Forelimb muscle (tissue), 1 donor: ENCODE data around the gene BLM. TPM values are rescaled to one million over a fixed set of nuclear protein-coding genes. Genes with fewer than 3 reads are reported as not detected.
"Not testable (repeated sequence)": the region's sequence is repeated elsewhere in the genome, so short reads cannot be mapped to it uniquely, and the experiment has no call there.

Experiments used
- DNase-seq: peaks from one replicate; pipeline ENCODE4 v3.0.0-alpha.2; 2013; ENCODE audit warnings: low read depth
- polyA plus RNA-seq: library from polyadenylated mRNA; unstranded; fragments of 120-200 nt; gene quantifications from one replicate; pipeline ENCODE4 v1.2.1, GENCODE V29; 2013; ENCODE audit not compliant: insufficient read length

The BLM gene
- polyA plus RNA-seq, 1 donor: 4.8 TPM

- not testable (repeated sequence) for DNase-seq
Measured at GRCh38 chr15:90849424-90849823, 132.3 kb downstream of the BLM start.

DNA sequence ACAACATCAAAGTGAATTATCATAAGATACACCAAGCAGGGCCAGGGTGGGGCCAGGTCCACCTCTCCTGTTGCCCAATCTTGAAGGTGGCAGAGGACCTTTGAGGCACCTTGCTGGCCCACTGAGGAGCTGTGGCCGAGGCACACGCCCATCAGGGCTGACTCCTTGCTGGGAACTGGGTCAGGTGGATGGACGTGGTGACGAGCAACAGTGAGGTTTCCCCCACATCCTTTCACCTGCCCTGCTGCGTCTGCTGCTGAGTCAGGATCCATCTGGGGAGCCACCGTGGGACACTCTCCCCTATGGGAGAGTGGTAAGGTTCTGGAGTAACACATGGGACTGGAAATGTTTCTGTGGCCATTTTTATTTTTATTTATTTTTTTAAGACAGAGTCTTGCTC is 134.0 kb downstream of the BLM start:
- DNase-seq: no peak

DNA sequence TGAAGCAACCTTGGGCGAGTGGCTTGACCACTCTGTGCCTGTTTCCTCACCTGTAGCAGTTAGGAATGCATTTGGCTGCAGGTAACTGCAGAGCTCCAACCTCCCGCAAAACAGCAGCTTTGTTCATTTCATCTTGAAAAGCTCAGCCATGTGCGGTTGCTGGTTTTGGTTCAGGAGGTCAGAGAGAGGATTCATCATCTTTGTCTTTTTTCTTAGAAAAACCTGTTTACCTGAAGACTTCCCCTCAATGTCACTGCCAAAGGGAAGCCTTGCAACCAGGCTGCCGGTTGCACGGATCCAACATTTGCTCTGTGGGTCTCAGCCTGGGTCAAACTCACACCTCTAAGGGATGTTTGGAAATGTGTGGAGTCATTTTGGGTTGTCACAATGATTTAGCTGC is 134.8 kb downstream of the BLM start:
- no peak for DNase-seq

DNA sequence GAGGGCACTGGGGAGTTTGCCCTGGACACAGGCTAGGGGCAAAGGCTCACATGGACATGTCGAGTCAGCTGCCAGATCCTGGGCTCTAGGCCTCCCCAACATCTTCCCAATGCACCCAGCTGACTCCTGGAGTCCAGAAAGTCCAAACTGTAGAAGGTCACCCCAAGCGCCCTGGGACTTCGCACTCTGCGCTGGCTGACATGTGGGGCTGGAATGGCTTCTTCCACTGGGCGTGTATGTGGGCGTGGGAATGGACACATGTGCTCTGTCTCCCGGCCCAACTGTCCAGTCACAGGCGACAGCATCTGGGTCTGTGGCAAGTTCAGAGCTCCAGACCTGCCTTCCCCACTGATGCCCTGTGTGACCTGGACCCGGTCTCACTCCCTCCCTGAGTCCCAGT is 138.0 kb downstream of the BLM start:
- no peak for DNase-seq

DNA sequence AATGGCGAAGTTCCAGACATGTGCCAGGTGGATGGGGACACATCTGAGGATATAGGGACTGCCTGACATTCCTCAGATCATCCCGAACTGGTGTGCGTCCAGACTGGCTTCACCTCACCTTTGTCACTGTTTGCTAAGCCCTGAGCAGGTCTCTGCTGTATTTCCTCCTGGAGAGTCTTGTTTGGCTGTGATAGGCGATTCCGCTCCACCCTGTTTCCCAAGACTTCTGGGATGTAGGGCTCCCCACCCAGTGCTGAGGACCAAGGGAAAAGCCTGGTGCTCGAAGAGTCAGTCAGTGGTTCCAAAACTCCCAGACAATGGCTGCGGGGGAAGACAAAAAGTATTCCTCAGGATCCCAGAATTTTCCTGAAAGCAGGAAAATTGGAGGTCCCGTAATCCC is 140.2 kb downstream of the BLM start:
- DNase-seq: no peak

GRCh38 chr15:90857883-90858443 is 140.8 kb downstream of the BLM start:
- DNase-seq: no peak

- DNase-seq: no peak
Measured at GRCh38 chr15:90859234-90860131, 142.3 kb downstream of the BLM start.

- DNase-seq: no peak
Measured at GRCh38 chr15:90860450-90860849, 143.3 kb downstream of the BLM start.

GRCh38 chr15:90860942-90861675 is 144.0 kb downstream of the BLM start:
- DNase-seq: no peak

GRCh38 chr15:90862487-90862886 is 145.3 kb downstream of the BLM start:
- DNase-seq: no peak

- no peak for DNase-seq
Measured at GRCh38 chr15:90862964-90863778, 146.0 kb downstream of the BLM start.

DNA sequence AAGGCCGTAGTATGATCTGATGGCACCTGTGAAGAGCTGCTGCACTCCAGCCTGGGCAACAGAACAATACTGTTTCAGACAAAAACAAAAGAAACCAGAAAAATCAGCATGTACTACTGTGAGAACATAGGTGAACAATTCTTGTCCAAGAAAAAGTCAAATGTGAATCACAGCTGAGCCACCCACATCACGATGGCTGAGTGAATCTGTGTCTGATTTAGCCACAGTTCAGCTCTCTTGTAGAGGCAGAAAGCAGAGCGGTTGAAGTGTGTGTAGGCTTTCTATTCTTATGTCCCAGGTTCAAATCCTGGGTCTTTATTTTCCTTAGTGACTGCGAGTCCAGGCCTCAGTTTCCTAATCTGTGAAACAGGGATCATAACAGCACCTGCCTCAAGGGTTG is 146.8 kb downstream of the BLM start:
- no peak for DNase-seq

DNA sequence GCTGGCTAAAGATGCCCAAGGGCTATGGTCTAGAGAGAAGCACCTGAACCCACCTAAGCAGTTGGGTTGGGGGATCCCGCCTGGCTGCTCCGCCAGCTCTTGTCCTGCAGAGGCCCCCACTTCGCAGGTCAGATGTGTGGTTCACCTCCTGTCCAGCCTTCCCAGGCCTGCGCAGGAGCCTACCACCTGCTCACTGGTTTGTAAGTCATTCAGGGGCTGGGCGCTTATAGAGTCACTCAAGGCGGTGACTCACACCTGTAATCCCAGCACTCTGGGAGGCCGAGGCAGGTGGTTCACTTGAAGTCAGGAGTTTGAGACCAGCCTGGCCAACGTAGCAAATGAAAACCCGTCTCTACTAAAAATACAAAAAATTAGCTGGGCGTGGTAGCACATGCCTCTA is 147.4 kb downstream of the BLM start:
- no peak for DNase-seq

DNA sequence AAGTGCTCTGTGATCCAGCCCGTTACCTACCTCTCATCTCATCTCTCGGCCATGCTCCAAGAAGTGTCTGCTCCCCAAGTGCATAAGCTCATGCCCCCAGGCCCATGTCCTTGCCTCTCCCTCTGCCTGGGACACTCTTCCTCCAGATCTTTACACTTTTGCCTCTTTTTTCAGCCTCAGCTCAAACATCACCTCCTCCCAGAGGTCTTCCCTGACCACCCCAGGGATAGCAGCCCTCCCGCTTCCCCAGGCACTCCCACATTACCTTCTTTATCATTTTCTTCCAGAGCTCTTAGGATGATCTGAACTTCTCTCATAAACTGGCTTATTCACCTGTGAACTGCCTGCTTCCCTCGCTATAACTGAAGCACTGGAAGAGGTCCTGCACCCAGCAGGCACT is 148.6 kb downstream of the BLM start:
- DNase-seq: no peak

Other genes starting within 250 kb of the BLM start
- 21.9 TPM for gene CRTC3, start 187.4 kb upstream of the BLM start, polyA plus RNA-seq
- gene FURIN, start 151.2 kb downstream of the BLM start, polyA plus RNA-seq: 26.7 TPM
- 12.6 TPM for gene FES, start 167.2 kb downstream of the BLM start, polyA plus RNA-seq
- 34.7 TPM for gene MAN2A2, start 186.0 kb downstream of the BLM start, polyA plus RNA-seq
- gene HDDC3, start 215.2 kb downstream of the BLM start, polyA plus RNA-seq: 11.3 TPM
- gene UNC45A, start 217.9 kb downstream of the BLM start, polyA plus RNA-seq: 23.2 TPM
- gene RCCD1, start 237.5 kb downstream of the BLM start, polyA plus RNA-seq: 13.0 TPM